C4-2B (cell line): Measurements from ENCODE around the gene HMG20A.

Experiments
- ZFX ChIP-seq: fragments of 450-650 bp; IDR thresholded peaks from 2 replicates; pipeline ENCODE4 v1.6.1; 2017
- TF ChIP-seq, protein P1 (sequence below): fragments of 450-650 bp; conservative IDR thresholded peaks from 2 replicates; pipeline ENCODE4 v1.5.1; 2017; ENCODE audit warnings: mild to moderate bottlenecking

- TF ChIP-seq, protein P1, sequence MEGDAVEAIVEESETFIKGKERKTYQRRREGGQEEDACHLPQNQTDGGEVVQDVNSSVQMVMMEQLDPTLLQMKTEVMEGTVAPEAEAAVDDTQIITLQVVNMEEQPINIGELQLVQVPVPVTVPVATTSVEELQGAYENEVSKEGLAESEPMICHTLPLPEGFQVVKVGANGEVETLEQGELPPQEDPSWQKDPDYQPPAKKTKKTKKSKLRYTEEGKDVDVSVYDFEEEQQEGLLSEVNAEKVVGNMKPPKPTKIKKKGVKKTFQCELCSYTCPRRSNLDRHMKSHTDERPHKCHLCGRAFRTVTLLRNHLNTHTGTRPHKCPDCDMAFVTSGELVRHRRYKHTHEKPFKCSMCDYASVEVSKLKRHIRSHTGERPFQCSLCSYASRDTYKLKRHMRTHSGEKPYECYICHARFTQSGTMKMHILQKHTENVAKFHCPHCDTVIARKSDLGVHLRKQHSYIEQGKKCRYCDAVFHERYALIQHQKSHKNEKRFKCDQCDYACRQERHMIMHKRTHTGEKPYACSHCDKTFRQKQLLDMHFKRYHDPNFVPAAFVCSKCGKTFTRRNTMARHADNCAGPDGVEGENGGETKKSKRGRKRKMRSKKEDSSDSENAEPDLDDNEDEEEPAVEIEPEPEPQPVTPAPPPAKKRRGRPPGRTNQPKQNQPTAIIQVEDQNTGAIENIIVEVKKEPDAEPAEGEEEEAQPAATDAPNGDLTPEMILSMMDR: no peak
- TF ChIP-seq ZFX: no peak
Measured at GRCh38 chr15:77384589-77385359, 35.9 kb upstream of the HMG20A start.
